ENCODE data around the gene DLG2. TPM values are rescaled to one million over a fixed set of nuclear protein-coding genes. Genes with fewer than 3 reads are reported as not detected.

The DLG2 gene
- total and polyA plus RNA-seq, 2 of the 4 experiments (the other 2 are of a cell fraction): 0.31 to 0.36 TPM

GRCh38 chr11:84142411-84142810 is 1484.7 kb downstream of the DLG2 start:
- dilution Hi-C loops (cut with HindIII; ENCODE audit: low sequenced_read_pairs, unreplicated experiment): no loop called here
- no CpG with 5 or more reads among the region's 3 CpGs for WGBS, 2 experiments (ENCODE audit: extremely low coverage in 2 of 2, insufficient read length in 1 of 2)
- POLR2A ChIA-PET (ENCODE audit: unreplicated experiment): no interaction called here

More at GRCh38 chr11:84142411-84142810, 1484.7 kb downstream of the DLG2 start:
- no peak overlapping the region for H3K9ac ChIP-seq (ENCODE audit: low read depth, low read length)
- no peak overlapping the region for H3K4me2 ChIP-seq (ENCODE audit: low read depth, low read length)
- no peak overlapping the region for H3K56ac ChIP-seq (ENCODE audit: extremely low read depth, insufficient read depth, low read length)
- H2BK15ac ChIP-seq (ENCODE audit: low read depth, low read length): no peak overlapping the region
- CTCF ChIA-PET: no interaction called here
- H3K36me3 ChIP-seq (ENCODE audit: control insufficient read depth, insufficient read depth, low read length): no peaks in the 10 kb centered on the region
- no peak overlapping the region for H2AFZ ChIP-seq (replicated peaks; ENCODE audit: low read length, poor library complexity)
- no peaks in the 10 kb centered on the region for H4K20me1 ChIP-seq (ENCODE audit: insufficient read depth, low read length)
- no peaks in the 10 kb centered on the region for H3K9me3 ChIP-seq (ENCODE audit: control insufficient read depth, insufficient read depth, low read length)
- no peak overlapping the region for H3K4me3 ChIP-seq (ENCODE audit: insufficient read depth, low read depth, low read length)
- H3K18ac ChIP-seq (ENCODE audit: low read depth, low read length): no peak overlapping the region
- in situ Hi-C loops (cut with MboI; ENCODE audit: low sequenced_read_pairs) (no loop called here), intact Hi-C loops (cut with micrococcal nuclease) (no loop called here)
- no TSS peak for BruUV-seq (replicated peaks)
- no peak overlapping the region for H3K4ac ChIP-seq (ENCODE audit: low read depth, low read length)
- no peak overlapping the region for H4K8ac ChIP-seq (ENCODE audit: low read depth in 2 of 2, low read length in 2 of 2)
- no peaks in the 10 kb centered on the region for H3K9me1 ChIP-seq (ENCODE audit: insufficient read depth, low read length)
- no peak overlapping the region for H2AK5ac ChIP-seq (ENCODE audit: low read depth, low read length)
- H2BK5ac ChIP-seq (ENCODE audit: low read depth, low read length, poor library complexity, severe bottlenecking): no peak overlapping the region
- H4K91ac ChIP-seq (ENCODE audit: insufficient read depth, low read depth, low read length): no peak overlapping the region
- no peak overlapping the region for H3K23ac ChIP-seq (ENCODE audit: low read depth, low read length)
- no peak overlapping the region for H3K27ac ChIP-seq (ENCODE audit: insufficient read depth, low read length)
- no peak overlapping the region for H2AK9ac ChIP-seq (replicated peaks; ENCODE audit: low read depth, low read length, poor library complexity)
- no peaks in the 10 kb centered on the region for H3K27me3 ChIP-seq (ENCODE audit: control insufficient read depth, insufficient read depth, low read length)
- H3K79me1 ChIP-seq (ENCODE audit: low read depth in 1 of 2, low read length in 2 of 2): no peaks in the 10 kb centered on the region
- no peak for ATAC-seq (ENCODE audit: low read depth)
- no peaks in the 10 kb centered on the region for H3K4me1 ChIP-seq (ENCODE audit: control insufficient read depth, insufficient read depth, low read length)
- no peak overlapping the region for H2BK20ac ChIP-seq (ENCODE audit: low read depth, low read length)
- no peak overlapping the region for H3K14ac ChIP-seq (replicated peaks; ENCODE audit: low read depth, low read length)
- no peak overlapping the region for H2BK120ac ChIP-seq (ENCODE audit: low read depth, low read length)
- no peak overlapping the region for H4K5ac ChIP-seq (ENCODE audit: low read depth, low read length)
- DNase-seq: no peak
- TF ChIP-seq CEBPB (IDR thresholded peaks at IDR 0.05; ENCODE audit: low read depth, low read length) (no peak), ELK1 (IDR thresholded peaks at IDR 0.05; ENCODE audit: borderline replicate concordance, low read depth, low read length) (no peak), CTCF (conservative IDR thresholded peaks at IDR 0.05; ENCODE audit: low read depth, low read length) (no peak), RFX5 (IDR thresholded peaks at IDR 0.05; ENCODE audit: low read depth, low read length) (no peak), CHD1 (IDR thresholded peaks at IDR 0.05; ENCODE audit: low read depth, low read length) (no peak), MAZ (IDR thresholded peaks at IDR 0.05; ENCODE audit: borderline replicate concordance, low read depth, low read length) (no peak), FOS (IDR thresholded peaks at IDR 0.05; ENCODE audit: low read depth, low read length) (no peak), MXI1 (IDR thresholded peaks at IDR 0.05; ENCODE audit: borderline replicate concordance, low read depth, low read length) (no peak), NFE2L2 (IDR thresholded peaks at IDR 0.05; ENCODE audit: low read depth, low read length) (no peak), BHLHE40 (IDR thresholded peaks at IDR 0.05; ENCODE audit: low read depth, low read length) (no peak)

Measured in IMR-90 (cell line).